Neural cell (in vitro differentiated cells): Measurements from ENCODE around the gene C1orf198. TPM values are rescaled to one million over a fixed set of nuclear protein-coding genes. Genes with fewer than 3 reads are reported as not detected.

Experiments
- H2AFZ ChIP-seq: fragments of 200-600, 300-800 bp; sonication (generic), shearing (Covaris generic); 2 replicates; pipeline ENCODE4 v1.6.0; 2014; ENCODE audit warnings: low read depth, mild to moderate bottlenecking, antibody characterized with exemption, low read length, moderate library complexity
- H3F3A ChIP-seq: fragments of 200-600 bp; shearing (Covaris generic); 2 replicates; pipeline ENCODE4 v1.6.1; 2016; ENCODE audit warnings: mild to moderate bottlenecking, moderate library complexity, mixed read lengths, antibody characterized with exemption, low read length; ENCODE audit not compliant: insufficient read depth, poor library complexity, severe bottlenecking
- H3K27ac ChIP-seq: fragments of 200-600, 300-800 bp; sonication (generic), shearing (Covaris generic); 2 replicates; pipeline ENCODE4 v1.5.1; 2014; ENCODE audit warnings: mild to moderate bottlenecking, low read length, moderate library complexity
- H3K27me3 ChIP-seq: fragments of 300-800, 200-600 bp; sonication (generic), shearing (Covaris generic); 2 replicates; pipeline ENCODE4 v1.6.0; 2014; ENCODE audit warnings: mild to moderate bottlenecking, low read depth, low read length, moderate library complexity; ENCODE audit not compliant: insufficient read depth
- H3K36me3 ChIP-seq: fragments of 300-800, 200-600 bp; sonication (generic), shearing (Covaris generic); 2 replicates; pipeline ENCODE4 v1.5.1; 2014; ENCODE audit warnings: mild to moderate bottlenecking, antibody characterized with exemption, low read length, moderate library complexity; ENCODE audit not compliant: insufficient read depth
- H3K4me2 ChIP-seq: fragments of 300-800, 200-600 bp; sonication (generic), shearing (Covaris generic); 2 replicates; pipeline ENCODE4 v1.6.0; 2014; ENCODE audit warnings: mild to moderate bottlenecking, low read length
- H3K4me3 ChIP-seq: fragments of 300-800, 200-600 bp; sonication (generic), shearing (Covaris generic); 2 replicates; pipeline ENCODE4 v1.5.1; 2014; ENCODE audit warnings: mild to moderate bottlenecking, low read length, moderate library complexity
- H3K79me2 ChIP-seq: fragments of 200-600 bp; shearing (Covaris generic); replicated peaks from 2 replicates; pipeline ENCODE4 v1.6.0; 2014; ENCODE audit warnings: mild to moderate bottlenecking, low read length, moderate library complexity; ENCODE audit not compliant: insufficient read depth
- H3K9ac ChIP-seq: fragments of 300-800, 200-600 bp; sonication (generic), shearing (Covaris generic); 2 replicates; pipeline ENCODE4 v1.6.1; 2016; ENCODE audit warnings: mild to moderate bottlenecking, low read length, mixed read lengths
- H3K9me2 ChIP-seq: fragments of 200-600 bp; shearing (Covaris generic); 2 replicates; pipeline ENCODE4 v1.6.1; 2016; ENCODE audit warnings: mild to moderate bottlenecking, low read length, mixed read lengths; ENCODE audit not compliant: insufficient read depth
- H3K9me3 ChIP-seq: fragments of 200-600, 300-800 bp; sonication (generic), shearing (Covaris generic); 2 replicates; pipeline ENCODE4 v1.6.1; 2016; ENCODE audit warnings: mild to moderate bottlenecking, mixed run types, low read length, moderate library complexity, mixed read lengths
- H4K20me1 ChIP-seq: fragments of 200-600 bp; shearing (Covaris generic); 2 replicates; pipeline ENCODE4 v1.6.1; 2016; ENCODE audit warnings: mild to moderate bottlenecking, mixed run types; ENCODE audit not compliant: insufficient read depth
- EP300 ChIP-seq: fragments of 450-650 bp; conservative IDR thresholded peaks from 2 replicates; pipeline ENCODE4 v1.6.1; 2014; ENCODE audit warnings: antibody characterized with exemption, mild to moderate bottlenecking, moderate library complexity; ENCODE audit not compliant: poor library complexity, severe bottlenecking
- EZH2 ChIP-seq: fragments of 200-600, 300-800 bp; shearing (Covaris generic), sonication (generic); IDR thresholded peaks from 2 replicates; pipeline ENCODE4 v1.6.1; 2014; ENCODE audit warnings: antibody characterized with exemption, low read length, borderline replicate concordance, mild to moderate bottlenecking; ENCODE audit not compliant: insufficient read depth, poor library complexity, severe bottlenecking
- MXI1 ChIP-seq: fragments of 450-650 bp; conservative IDR thresholded peaks from 2 replicates; pipeline ENCODE4 v1.6.1; 2014; ENCODE audit warnings: antibody characterized with exemption, mild to moderate bottlenecking; ENCODE audit not compliant: poor library complexity, severe bottlenecking
- POLR2AphosphoS5 ChIP-seq: IDR thresholded peaks from 2 replicates; pipeline ENCODE4 v1.6.1; 2012
- RAD21 ChIP-seq: fragments of 450-650 bp; conservative IDR thresholded peaks from 2 replicates; pipeline ENCODE4 v1.6.1; 2014; ENCODE audit warnings: antibody characterized with exemption, mild to moderate bottlenecking, moderate library complexity
- SMC3 ChIP-seq: fragments of 450-650 bp; conservative IDR thresholded peaks from 2 replicates; pipeline ENCODE4 v1.6.1; 2014; ENCODE audit warnings: antibody characterized with exemption, mild to moderate bottlenecking, moderate library complexity; ENCODE audit not compliant: poor library complexity
- TAF1 ChIP-seq: IDR thresholded peaks from 2 replicates; pipeline ENCODE4 v1.6.1; 2012; ENCODE audit warnings: low read depth
- polyA plus RNA-seq: library from polyadenylated mRNA; depleted of rRNA; stranded (reverse); fragments of >200 nt; gene quantifications from 2 replicates; pipeline ENCODE4 v1.2.3, GENCODE V29; 2014
- TF ChIP-seq, protein P1 (sequence below): fragments of 450-650 bp; IDR thresholded peaks from 2 replicates; pipeline ENCODE4 v1.5.1; 2014; ENCODE audit warnings: antibody characterized with exemption, mild to moderate bottlenecking, moderate library complexity; ENCODE audit not compliant: poor library complexity, severe bottlenecking
- TF ChIP-seq, protein P2 (sequence below): IDR thresholded peaks from 2 replicates; pipeline ENCODE4 v1.6.1; 2012; ENCODE audit warnings: borderline replicate concordance

The C1orf198 gene
- polyA plus RNA-seq, 1 donor from 2014 or later = 16.7 TPM

GRCh38 chr1:230822092-230822581 is 46.2 kb downstream of the C1orf198 start:
- H3K9ac ChIP-seq = no peak overlapping the region
- H2AFZ ChIP-seq = no peak overlapping the region
- H3F3A ChIP-seq = no peaks in the 10 kb centered on the region
- H3K9me2 ChIP-seq = no peaks in the 10 kb centered on the region
- H3K79me2 ChIP-seq = no peaks in the 10 kb centered on the region
- H3K27me3 ChIP-seq = no peaks in the 10 kb centered on the region
- no peaks in the 10 kb centered on the region for H4K20me1 ChIP-seq
- H3K9me3 ChIP-seq = no peaks in the 10 kb centered on the region
- H3K4me3 ChIP-seq = no peak overlapping the region
- H3K4me2 ChIP-seq = no peak overlapping the region
- TF ChIP-seq RAD21 (no peak), EZH2 (no peak), MXI1 (no peak), SMC3 (no peak), EP300 (no peak), POLR2AphosphoS5 (no peak), TAF1 (no peak)
- TF ChIP-seq, protein P1, sequence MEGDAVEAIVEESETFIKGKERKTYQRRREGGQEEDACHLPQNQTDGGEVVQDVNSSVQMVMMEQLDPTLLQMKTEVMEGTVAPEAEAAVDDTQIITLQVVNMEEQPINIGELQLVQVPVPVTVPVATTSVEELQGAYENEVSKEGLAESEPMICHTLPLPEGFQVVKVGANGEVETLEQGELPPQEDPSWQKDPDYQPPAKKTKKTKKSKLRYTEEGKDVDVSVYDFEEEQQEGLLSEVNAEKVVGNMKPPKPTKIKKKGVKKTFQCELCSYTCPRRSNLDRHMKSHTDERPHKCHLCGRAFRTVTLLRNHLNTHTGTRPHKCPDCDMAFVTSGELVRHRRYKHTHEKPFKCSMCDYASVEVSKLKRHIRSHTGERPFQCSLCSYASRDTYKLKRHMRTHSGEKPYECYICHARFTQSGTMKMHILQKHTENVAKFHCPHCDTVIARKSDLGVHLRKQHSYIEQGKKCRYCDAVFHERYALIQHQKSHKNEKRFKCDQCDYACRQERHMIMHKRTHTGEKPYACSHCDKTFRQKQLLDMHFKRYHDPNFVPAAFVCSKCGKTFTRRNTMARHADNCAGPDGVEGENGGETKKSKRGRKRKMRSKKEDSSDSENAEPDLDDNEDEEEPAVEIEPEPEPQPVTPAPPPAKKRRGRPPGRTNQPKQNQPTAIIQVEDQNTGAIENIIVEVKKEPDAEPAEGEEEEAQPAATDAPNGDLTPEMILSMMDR = no peak
- TF ChIP-seq, protein P2, sequence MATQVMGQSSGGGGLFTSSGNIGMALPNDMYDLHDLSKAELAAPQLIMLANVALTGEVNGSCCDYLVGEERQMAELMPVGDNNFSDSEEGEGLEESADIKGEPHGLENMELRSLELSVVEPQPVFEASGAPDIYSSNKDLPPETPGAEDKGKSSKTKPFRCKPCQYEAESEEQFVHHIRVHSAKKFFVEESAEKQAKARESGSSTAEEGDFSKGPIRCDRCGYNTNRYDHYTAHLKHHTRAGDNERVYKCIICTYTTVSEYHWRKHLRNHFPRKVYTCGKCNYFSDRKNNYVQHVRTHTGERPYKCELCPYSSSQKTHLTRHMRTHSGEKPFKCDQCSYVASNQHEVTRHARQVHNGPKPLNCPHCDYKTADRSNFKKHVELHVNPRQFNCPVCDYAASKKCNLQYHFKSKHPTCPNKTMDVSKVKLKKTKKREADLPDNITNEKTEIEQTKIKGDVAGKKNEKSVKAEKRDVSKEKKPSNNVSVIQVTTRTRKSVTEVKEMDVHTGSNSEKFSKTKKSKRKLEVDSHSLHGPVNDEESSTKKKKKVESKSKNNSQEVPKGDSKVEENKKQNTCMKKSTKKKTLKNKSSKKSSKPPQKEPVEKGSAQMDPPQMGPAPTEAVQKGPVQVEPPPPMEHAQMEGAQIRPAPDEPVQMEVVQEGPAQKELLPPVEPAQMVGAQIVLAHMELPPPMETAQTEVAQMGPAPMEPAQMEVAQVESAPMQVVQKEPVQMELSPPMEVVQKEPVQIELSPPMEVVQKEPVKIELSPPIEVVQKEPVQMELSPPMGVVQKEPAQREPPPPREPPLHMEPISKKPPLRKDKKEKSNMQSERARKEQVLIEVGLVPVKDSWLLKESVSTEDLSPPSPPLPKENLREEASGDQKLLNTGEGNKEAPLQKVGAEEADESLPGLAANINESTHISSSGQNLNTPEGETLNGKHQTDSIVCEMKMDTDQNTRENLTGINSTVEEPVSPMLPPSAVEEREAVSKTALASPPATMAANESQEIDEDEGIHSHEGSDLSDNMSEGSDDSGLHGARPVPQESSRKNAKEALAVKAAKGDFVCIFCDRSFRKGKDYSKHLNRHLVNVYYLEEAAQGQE = no peak
- no peak overlapping the region for H3K27ac ChIP-seq
- no peaks in the 10 kb centered on the region for H3K36me3 ChIP-seq

DNA sequence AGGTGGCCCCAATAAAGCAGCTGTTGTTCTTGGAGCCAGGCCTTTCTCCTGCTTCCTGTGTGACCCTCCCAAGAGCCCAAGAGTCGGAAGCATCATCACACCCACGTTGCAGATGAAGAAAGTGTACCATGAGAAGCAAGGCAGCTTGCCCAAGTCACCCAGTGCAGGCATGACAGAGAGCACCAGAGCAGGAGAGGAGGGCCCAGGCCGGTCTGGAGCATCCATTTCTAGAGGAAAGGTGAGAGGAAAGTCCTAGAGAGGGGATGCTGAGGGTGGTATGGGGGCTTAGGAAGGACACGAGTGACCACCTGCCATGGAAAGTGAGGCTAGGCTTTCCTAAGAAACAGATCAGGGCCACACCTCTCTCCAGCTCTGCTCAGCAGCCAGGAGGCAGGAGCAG is 47.0 kb downstream of the C1orf198 start:
- no peaks in the 10 kb centered on the region for H3K9me2 ChIP-seq
- H3K9ac ChIP-seq = no peak overlapping the region
- no peak overlapping the region for H3K27ac ChIP-seq
- no peaks in the 10 kb centered on the region for H3K9me3 ChIP-seq
- H3K27me3 ChIP-seq = no peaks in the 10 kb centered on the region
- no peak overlapping the region for H2AFZ ChIP-seq
- no peaks in the 10 kb centered on the region for H3K79me2 ChIP-seq
- H3K4me3 ChIP-seq = no peak overlapping the region
- TF ChIP-seq, protein P2 = no peak
- TF ChIP-seq RAD21 (no peak), MXI1 (no peak), EP300 (no peak), TAF1 (no peak), POLR2AphosphoS5 (no peak), SMC3 (no peak), EZH2 (no peak)
- TF ChIP-seq, protein P1 = no peak
- H3K36me3 ChIP-seq = no peaks in the 10 kb centered on the region
- H3K4me2 ChIP-seq = no peak overlapping the region
- H4K20me1 ChIP-seq = no peaks in the 10 kb centered on the region
- H3F3A ChIP-seq = no peaks in the 10 kb centered on the region
